Lung microvascular endothelial cell (primary cell): ENCODE measurements around the gene FUT6. TPM values are rescaled to one million over a fixed set of nuclear protein-coding genes. Genes with fewer than 3 reads are reported as not detected.
"Not testable (repeated sequence)": the region's sequence is repeated elsewhere in the genome, so short reads cannot be mapped to it uniquely, and the experiment has no call there.

Experiments
- DNase-seq, 2 donors: peaks; one replicate each; pipeline versions ENCODE4 v3.0.0 to v3.0.0-alpha.2; 2010; ENCODE audit warnings: low read depth in 2 of 2
- total RNA-seq: library from RNA; depleted of rRNA; stranded (reverse); fragments of >200 nt; gene quantifications from 2 replicates; pipeline ENCODE4 v1.2.1, GENCODE V29; 2014

The FUT6 gene
- not detected in 2 replicates for total RNA-seq

DNA sequence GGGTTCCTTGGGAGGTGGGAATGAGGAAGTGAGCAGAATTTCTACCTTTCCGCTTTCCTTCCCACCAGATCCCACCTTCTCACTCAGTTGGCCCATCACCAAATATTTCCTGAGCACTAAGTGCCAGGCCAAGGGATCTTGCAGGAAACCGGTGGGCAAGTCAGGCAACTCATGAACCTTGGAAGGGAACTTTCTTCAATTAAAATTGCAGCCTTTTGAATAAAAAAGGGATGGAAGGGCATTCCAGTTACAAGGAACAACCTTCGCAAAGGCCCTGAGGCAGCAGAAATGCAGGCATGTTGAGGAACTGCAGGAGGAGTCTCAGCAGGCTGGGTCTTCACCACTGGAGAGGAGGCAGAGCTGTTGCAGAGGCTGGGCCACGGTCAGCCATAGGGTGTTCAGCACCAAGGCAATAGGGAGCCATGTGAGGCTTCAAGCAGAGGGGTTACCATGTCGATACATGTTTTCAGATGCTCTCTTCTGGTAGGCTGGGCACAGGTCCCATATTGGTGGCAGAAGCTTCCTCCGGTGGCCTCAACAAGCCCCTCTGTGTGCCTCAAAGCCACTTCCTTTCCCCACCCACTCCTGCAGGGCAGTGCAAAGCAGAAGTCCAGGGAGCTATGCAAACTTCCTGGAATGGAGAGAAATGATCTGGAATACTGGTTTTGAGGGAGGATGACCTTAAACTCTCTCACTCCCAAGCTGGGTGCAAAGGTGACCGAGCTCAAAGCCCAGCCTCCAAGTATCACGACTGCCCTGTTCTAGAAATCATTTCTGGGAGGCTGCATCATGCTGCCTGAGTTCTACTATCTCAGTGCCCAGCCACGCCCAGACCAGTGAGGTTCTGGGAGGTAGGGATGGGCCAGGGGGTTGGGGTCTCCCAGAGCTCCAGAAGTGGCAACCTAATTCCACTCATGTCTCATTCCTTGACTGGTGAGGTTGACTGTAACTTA, at the start of gene FUT6:
Gene FUT6 (minus strand): TSS at position 638 of the 953 bp plus-strand sequence. CDS start 7,135 bp downstream, outside the sequence.
- DNase-seq: no peak

- DNase-seq: not testable (repeated sequence)
These were observed 44.7 kb upstream of the FUT6 start for GRCh38 chr19:5884065-5884811.

- not testable (repeated sequence) for DNase-seq
These were observed 43.8 kb upstream of the FUT6 start for GRCh38 chr19:5883157-5883873.

GRCh38 chr19:5882421-5882968, 43.0 kb upstream of the FUT6 start:
- no peak for DNase-seq

- DNase-seq: no peak
These were observed 42.2 kb upstream of the FUT6 start for GRCh38 chr19:5881543-5882299.

- no peak for DNase-seq
These were observed 41.1 kb upstream of the FUT6 start for GRCh38 chr19:5880604-5881078.

GRCh38 chr19:5880196-5880595, 40.7 kb upstream of the FUT6 start:
- no peak for DNase-seq

DNA sequence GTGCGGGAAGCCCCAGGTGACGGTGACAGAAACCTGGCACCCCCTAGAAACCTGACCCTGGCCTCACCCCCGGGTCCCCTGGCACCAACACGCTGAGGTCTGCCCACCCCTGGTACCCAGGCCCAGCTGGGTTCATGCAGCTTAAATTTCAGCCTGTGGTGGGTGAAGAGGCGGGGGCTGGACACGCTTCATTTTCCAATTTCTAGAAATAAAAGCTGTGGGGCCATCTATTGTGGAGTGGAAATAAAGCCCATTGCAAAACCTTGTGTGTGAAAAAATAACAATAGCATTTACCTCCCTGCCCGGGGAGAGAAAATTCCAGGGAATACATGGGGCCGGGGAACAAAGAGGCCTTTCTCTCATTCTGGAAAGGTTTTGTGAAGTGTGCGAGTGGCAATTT, 38.4 kb upstream of the FUT6 start:
- no peak for DNase-seq

GRCh38 chr19:5877427-5877826, 37.9 kb upstream of the FUT6 start:
- no peak for DNase-seq

DNA sequence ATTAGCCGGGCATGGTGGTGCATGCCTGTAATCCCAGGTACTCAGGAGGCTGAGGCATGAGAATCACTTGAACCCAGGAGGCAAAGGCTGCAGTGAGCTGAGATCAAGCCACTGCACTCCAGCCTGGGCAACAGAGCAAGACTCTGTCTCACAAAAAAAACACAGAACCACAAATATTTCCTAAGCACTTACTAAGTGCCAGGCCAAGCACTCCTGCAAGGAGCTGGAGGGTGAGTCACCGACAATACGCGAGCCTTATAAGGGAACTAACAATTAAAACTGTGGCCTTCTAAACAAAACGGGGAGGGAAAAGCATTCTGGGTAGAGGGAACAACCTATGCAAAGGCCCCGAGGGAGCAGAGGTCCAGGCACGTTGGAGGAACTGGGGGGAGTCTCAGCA, 35.0 kb upstream of the FUT6 start:
- not testable (repeated sequence) for DNase-seq

DNA sequence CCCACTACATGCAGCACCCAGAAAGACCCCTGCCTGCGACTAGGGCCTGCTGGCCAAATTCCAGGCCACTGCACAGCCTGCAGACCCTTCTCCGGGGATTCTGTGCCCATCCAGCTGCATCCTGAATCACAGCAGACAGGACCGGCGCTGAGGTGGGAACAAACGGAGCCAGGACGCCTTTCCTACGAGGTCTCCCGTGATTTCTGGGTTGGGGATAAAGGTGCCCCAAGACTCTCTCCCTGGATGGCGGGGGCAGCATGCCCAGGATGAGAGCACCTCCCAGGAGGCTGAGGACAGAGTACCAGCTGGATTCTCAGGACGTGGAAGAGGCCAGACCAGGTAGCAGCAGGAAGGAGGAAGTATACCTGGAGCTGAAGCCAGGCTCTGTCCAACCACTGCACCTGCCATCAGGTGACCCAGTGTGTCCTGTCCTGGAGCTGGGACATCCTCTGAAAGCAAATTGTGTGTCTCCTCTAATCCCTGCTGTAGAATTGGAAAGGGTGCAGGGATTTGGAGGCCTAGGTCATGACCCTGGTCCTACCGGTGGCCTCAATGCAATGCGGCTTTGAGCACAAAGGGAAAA, 34.2 kb upstream of the FUT6 start:
- no peak for DNase-seq

DNA sequence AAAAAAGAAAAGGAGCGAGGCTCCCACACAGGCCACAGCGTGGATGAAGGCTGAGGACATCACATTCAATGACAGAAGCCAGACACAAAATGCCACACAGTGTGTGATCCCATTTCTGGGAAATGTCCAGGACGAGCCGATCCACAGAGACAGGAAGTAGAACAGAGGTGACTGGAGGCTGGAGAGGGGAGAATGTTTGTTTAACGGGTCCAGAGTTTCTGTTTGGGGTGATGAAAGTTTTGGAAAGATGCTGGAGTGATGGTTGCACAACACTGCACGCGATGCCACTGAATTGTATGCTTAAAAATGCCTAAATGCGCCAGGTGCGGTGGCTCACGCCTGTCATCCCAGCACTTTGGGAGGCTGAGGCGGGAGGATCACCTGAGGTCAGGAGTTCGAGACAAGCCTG, 31.5 kb upstream of the FUT6 start:
- no peak for DNase-seq

- no peak for DNase-seq
These were observed 28.0 kb upstream of the FUT6 start for GRCh38 chr19:5867201-5868136.

GRCh38 chr19:5865772-5866171, 26.3 kb upstream of the FUT6 start:
- DNase-seq: no peak

DNA sequence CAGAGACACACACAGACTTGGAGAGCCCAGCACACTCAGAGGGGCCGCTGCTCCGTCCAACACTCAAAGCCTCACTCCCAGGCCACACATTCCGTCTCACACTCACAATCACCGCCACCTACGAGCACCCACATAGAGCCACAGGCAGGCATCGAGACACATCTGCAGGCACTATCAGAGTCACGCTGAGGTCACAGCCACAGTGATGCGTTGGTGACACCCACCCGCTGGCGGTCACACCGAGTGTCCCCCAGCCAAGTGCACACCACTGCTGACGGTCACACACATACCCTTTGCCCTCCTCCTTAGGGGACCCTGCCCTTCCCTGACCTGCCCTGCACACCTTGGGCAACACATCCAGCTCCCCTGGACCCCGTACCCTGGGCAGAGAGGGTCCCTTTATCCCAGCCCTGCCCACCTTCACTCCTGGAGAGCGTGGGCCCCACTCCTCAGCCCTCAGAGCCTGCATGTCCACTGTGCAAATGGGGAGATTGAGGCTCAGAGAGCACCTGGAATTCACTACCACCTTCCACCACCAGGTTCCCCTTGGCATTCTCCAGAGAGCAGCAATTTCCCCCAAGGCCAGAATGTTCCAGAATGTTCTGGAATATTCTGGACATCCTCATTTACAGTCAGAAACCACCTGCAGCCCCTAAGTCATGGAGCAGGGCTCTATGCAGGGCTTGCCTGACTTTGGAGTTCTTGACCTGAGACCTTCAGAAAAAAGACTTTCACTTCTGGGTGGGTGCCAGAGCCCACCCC, 25.4 kb upstream of the FUT6 start:
- DNase-seq: no peak

- DNase-seq: no peak
These were observed 24.7 kb upstream of the FUT6 start for GRCh38 chr19:5864013-5864720.

- no peak for DNase-seq
These were observed 23.6 kb upstream of the FUT6 start for GRCh38 chr19:5863030-5863665.
